HG02759 (cell line): ENCODE measurements around the gene SNTA1.
"Not testable (repeated sequence)": the region's sequence is repeated elsewhere in the genome, so short reads cannot be mapped to it uniquely, and the experiment has no call there.

Experiments
- ATAC-seq: cut with Tn5 transposase; IDR thresholded peaks from one replicate; pipeline ENCODE4 v1.9.1; 2021; ENCODE audit warnings: mild to moderate bottlenecking, moderate library complexity; ENCODE audit not compliant: unreplicated experiment

SNTA1 gene

DNA sequence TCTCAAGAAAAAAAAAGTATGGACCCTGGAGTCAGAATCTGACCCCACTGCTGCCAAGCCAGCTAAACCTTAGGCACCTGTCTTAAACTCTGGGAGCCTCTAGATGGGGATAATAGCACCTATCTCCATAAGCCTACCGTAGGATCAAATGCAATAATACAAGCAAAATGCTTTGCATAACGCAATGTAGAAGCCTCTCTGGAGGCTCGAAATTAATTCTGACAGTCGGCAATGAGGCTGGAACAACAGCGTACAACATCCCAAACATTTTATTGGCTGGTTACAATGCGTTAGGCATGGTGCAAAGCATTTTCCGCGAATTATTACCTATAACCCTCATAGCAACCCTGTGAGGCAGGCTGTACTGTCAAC, 42.8 kb downstream of the SNTA1 start:
- ATAC-seq: peak; percentile 30

DNA sequence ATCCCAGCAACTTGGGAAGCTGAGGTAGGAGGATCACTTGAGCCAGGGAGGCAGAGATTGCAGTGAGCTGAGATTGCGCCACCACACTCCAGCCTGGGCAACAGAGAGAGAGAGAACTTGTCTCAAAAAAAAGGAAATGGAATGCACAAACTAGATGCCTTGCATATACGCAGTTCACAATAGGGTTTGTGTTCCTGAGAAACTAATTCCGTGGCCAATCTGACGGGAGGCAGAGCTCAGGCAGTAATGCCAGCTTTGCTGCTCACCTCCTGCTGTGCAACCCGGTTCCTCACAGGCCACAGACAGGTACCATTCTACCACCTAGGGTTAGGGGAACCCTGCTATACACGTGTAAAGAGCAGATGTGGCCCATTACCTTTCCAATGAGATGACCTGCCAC, 43.6 kb downstream of the SNTA1 start:
- no peak for ATAC-seq

DNA sequence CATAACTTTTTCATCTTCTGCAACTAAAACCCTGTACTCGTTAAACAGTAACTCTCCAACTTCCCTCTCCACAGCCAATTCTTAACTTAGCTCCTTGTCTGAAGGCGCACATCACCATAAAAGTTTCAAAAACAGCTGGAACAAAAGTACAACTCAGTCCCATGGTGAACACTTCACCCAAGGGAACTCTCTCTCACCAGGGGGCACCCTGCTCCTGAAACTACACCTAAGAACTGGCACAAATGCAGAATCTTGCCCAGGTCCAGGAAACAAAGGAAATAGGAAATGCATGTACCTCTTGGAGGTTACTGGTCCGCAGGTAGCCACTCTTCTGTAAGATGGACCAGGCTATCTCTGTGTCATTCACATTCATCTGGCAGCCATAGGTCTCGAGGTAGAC, 48.8 kb downstream of the SNTA1 start:
- no peak for ATAC-seq

- ATAC-seq: no peak
Observed at GRCh38 chr20:33393609-33394008, 50.0 kb downstream of the SNTA1 start.

GRCh38 chr20:33391722-33392415, 51.7 kb downstream of the SNTA1 start:
- no peak for ATAC-seq

DNA sequence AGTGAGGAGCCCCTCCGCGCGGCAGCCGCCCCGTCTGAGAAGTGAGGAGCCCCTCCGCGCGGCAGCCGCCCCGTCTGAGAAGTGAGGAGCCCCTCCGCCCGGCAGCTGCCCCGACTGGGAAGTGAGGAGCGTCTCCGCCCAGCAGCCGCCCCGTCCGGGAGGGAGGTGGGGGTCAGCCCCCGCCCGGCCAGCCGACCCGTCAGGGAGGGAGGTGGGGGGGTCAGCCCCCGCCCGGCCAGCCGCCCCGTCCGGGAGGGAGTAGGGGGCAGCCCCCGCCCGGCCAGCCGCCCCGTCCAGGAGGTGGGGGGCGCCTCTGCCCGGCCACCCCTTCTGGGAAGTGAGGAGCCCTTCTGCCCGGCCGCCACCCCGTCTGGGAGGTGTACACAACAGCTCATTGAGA, 54.2 kb downstream of the SNTA1 start:
- not testable (repeated sequence) for ATAC-seq

DNA sequence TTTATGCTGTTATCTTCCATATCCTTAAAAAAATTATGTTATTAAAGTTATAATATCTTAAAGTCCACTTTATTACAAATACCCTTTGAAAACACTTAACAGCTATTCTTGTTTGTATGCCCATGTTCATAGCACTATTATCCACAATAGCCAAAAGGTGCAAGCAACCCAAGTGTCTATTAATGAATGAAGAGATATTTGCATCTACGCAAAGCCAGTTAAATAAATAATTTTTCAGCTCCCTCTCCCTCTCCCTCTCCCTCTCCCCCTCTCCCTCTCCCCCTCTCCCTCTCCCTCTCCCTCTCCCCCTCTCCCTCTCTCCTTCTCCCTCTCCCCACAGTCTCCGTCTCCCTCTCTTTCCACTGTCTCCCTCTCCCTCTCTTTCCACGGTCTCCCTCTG, 55.3 kb downstream of the SNTA1 start:
- no peak for ATAC-seq

- ATAC-seq: no peak
Observed at GRCh38 chr20:33387177-33387576, 56.4 kb downstream of the SNTA1 start.

- ATAC-seq: no peak
Observed at GRCh38 chr20:33386673-33387072, 56.9 kb downstream of the SNTA1 start.

- no peak for ATAC-seq
Observed at GRCh38 chr20:33377366-33377765, 66.2 kb downstream of the SNTA1 start.

DNA sequence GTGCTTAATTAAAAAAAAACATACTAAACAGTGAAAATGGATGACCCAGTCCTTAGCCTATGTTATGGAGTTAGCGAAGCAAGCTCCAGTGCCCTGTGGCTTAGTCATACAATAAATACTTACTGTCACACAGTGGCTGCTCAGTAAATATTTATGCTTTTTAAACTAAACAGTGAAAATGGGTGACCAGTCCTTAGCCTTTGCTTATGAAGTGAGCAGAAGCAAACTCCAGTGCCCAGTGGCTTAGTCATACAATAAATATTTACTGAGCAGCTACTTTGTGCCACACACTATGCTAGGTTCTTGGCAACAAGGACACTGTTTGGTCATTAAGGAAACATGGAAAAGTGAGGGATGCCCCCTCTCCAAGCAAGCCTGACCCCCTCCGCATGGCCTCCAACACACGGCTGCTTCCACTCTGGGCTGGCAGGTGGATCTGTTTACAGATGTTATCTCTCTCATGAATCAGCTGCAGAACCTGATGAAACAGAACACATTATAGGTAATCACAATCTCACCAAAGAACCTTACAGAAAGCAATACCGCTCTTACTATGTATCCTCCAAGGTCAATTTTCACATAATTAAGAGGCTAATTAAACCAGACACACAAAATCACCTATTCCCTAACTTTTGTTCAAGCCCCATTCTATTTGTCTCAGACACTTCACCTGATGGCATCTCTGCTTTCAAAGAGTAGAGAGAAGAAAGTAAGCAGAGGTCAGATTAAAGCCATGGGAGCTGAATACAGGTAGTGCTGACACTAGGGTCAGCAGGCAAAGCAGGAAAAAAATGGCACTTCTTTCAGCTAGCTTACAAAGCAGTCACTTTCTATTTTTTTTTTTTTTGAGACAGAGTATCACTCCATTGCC, 69.6 kb downstream of the SNTA1 start:
- no peak for ATAC-seq

DNA sequence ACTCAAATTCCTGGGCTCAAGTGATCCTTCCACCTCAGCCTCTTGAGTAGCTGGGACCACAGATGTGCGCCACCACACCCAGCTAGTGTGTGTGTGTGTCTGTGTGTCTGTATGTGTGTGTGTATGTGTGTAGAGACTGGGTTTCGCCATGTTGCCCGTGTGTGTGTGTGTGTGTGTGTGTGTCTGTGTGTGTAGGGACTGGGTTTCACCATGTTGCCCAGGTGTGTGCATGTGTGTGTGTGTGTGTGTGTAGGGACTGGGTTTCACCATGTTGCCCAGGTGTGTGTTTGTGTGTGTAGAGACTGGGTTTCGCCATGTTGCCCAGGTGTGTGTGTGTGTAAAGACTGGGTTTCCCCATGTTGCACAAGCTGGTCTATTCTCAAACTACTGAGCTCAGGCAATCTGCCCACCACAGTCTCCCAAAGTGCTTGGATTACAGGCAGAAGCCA, 70.5 kb downstream of the SNTA1 start:
- ATAC-seq: no peak

DNA sequence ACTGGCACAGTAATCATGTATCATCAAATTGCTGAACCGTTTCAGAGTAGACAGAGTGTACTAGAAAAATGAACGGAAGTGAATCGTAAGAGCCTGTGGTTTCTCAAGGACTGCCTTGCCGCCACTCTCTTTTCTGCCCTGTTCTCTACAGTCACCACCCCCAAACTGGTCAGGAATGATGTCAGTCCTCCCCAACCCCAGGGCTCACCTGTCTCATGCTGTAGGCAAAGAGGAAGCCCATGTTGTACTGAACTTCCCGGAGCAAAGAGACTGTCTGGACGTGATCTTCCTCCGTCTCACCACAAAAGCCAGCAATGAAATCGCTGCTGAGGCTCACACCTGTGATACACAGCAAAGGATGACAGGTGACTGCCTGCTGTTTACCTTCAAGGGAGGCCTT, 73.3 kb downstream of the SNTA1 start:
- ATAC-seq: no peak

- ATAC-seq: no peak
Observed at GRCh38 chr20:33362898-33363297, 80.7 kb downstream of the SNTA1 start.

DNA sequence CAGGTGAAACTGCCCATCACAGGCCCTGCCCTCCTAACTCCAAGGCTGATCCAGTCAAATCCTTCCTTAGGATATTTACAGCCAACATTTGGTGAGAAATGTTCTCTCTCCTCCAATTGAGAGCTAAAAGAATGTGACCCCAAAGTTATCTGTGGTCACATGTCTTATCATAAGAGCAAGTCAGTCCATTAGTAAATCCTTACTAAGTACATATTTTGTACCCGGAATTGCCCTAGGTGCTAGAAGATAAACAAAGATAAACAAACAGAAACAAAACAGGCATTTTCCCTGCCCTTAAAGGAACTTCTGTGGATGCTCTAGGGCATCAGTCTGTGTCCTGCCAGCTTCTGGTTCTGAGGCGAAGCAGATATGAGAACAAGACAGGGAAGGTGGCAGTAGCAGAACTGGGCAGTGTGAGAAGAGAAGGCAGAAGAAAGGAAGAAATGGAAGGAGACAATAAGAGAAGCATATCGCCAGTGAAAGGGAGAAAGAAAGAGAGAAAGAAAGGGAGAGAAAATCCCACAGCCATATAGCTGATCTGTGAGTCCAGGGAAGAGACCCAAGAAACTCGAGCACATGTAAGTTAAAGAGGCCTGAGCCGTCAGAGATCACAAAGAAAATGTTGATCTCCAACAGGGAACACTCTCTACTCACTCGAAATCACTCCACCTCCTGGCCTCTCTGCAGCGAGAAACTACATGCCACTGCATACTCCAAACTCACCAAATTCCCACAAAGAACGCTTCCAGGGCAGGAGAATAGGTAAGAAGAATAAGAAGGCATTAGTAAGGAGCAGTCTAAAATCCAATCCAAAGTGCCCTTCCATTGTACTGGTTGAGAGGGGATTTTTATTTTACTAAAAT, 83.9 kb downstream of the SNTA1 start:
- ATAC-seq: no peak
